Gastrocnemius medialis (tissue), 4 donors: ENCODE measurements around the gene SLC10A3.

Source experiments
- POLR2A ChIP-seq, 2 donors: fragments of 450-650 bp; IDR thresholded peaks; one replicate each; pipeline ENCODE4 v1.6.1; 2017; ENCODE audit warnings: antibody characterized with exemption in 2 of 2, mild to moderate bottlenecking in 2 of 2, moderate library complexity in 2 of 2
- TF ChIP-seq, protein P1 (sequence below), 5 experiments: fragments of 450-650 bp in 3 of 5; fragments of 200-600 bp in 2 of 5; sonication (generic) in 2 of 5; IDR thresholded peaks in 4 of 5; conservative IDR thresholded peaks in 1 of 5; 1 replicate in 4 of 5; 2 replicates in 1 of 5; pipeline ENCODE4 v1.5.1; 2016 to 2019; ENCODE audit warnings: antibody characterized with exemption in 5 of 5, mild to moderate bottlenecking in 3 of 5, moderate library complexity in 3 of 5

- no peak for TF ChIP-seq POLR2A (IDR thresholded peaks at IDR 0.05)
- TF ChIP-seq, protein P1, sequence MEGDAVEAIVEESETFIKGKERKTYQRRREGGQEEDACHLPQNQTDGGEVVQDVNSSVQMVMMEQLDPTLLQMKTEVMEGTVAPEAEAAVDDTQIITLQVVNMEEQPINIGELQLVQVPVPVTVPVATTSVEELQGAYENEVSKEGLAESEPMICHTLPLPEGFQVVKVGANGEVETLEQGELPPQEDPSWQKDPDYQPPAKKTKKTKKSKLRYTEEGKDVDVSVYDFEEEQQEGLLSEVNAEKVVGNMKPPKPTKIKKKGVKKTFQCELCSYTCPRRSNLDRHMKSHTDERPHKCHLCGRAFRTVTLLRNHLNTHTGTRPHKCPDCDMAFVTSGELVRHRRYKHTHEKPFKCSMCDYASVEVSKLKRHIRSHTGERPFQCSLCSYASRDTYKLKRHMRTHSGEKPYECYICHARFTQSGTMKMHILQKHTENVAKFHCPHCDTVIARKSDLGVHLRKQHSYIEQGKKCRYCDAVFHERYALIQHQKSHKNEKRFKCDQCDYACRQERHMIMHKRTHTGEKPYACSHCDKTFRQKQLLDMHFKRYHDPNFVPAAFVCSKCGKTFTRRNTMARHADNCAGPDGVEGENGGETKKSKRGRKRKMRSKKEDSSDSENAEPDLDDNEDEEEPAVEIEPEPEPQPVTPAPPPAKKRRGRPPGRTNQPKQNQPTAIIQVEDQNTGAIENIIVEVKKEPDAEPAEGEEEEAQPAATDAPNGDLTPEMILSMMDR (IDR thresholded peaks at IDR 0.05 in 4 of 5, conservative IDR thresholded peaks at IDR 0.05 in 1 of 5): no peak
Observed at GRCh38 chrX:154489182-154489581, 1.2 kb downstream of the SLC10A3 start.
